Activated naive CD4-positive, alpha-beta T cell treated with anti-CD3 and anti-CD28 coated beads, Interleukin-2, amount 50 U/mL, for 24 hours (primary cell): ENCODE measurements around the gene TEDC1.
"Not testable (repeated sequence)": the region's sequence is repeated elsewhere in the genome, so short reads cannot be mapped to it uniquely, and the experiment has no call there.

ENCODE experiments used
- H3K27ac Mint-ChIP-seq: one replicate; pipeline ENCODE4 v1.8.0; 2021; ENCODE audit warnings: mild to moderate bottlenecking, mixed read lengths
- H3K27me3 Mint-ChIP-seq: one replicate; pipeline ENCODE4 v1.8.0; 2021; ENCODE audit warnings: mixed read lengths
- H3K36me3 Mint-ChIP-seq: one replicate; pipeline ENCODE4 v1.8.0; 2021; ENCODE audit warnings: mixed read lengths
- H3K4me1 Mint-ChIP-seq: one replicate; pipeline ENCODE4 v1.8.0; 2021; ENCODE audit warnings: mixed read lengths
- H3K4me3 Mint-ChIP-seq: one replicate; pipeline ENCODE4 v1.8.0; 2021; ENCODE audit warnings: mild to moderate bottlenecking, mixed read lengths
- H3K9me3 Mint-ChIP-seq: one replicate; pipeline ENCODE4 v1.8.0; 2021; ENCODE audit warnings: mixed read lengths

TEDC1 gene

GRCh38 chr14:105545676-105546075 is 54.6 kb downstream of the TEDC1 start:
- not testable (repeated sequence) for H3K9me3 Mint-ChIP-seq, H3K27ac Mint-ChIP-seq, H3K4me3 Mint-ChIP-seq, H3K27me3 Mint-ChIP-seq, H3K36me3 Mint-ChIP-seq, H3K4me1 Mint-ChIP-seq

GRCh38 chr14:105546410-105546809 is 55.4 kb downstream of the TEDC1 start:
- not testable (repeated sequence) for H3K27ac Mint-ChIP-seq, H3K9me3 Mint-ChIP-seq, H3K36me3 Mint-ChIP-seq, H3K4me1 Mint-ChIP-seq, H3K27me3 Mint-ChIP-seq, H3K4me3 Mint-ChIP-seq

- not testable (repeated sequence) for H3K9me3 Mint-ChIP-seq, H3K36me3 Mint-ChIP-seq, H3K4me1 Mint-ChIP-seq
Observed at GRCh38 chr14:105547072-105547471, 56.0 kb downstream of the TEDC1 start.

GRCh38 chr14:105547741-105548169 is 56.7 kb downstream of the TEDC1 start:
- H3K27ac Mint-ChIP-seq, result no peak overlapping the region
- no peaks in the 10 kb centered on the region for H3K27me3 Mint-ChIP-seq
- no peaks in the 10 kb centered on the region for H3K4me1 Mint-ChIP-seq
- no peaks in the 10 kb centered on the region for H3K9me3 Mint-ChIP-seq
- H3K36me3 Mint-ChIP-seq, result no peaks in the 10 kb centered on the region
- no peak overlapping the region for H3K4me3 Mint-ChIP-seq

More at GRCh38 chr14:105547072-105547471, 56.0 kb downstream of the TEDC1 start:
- H3K4me3 Mint-ChIP-seq, H3K27me3 Mint-ChIP-seq, H3K27ac Mint-ChIP-seq: not testable (repeated sequence)
